SKM-1 (cell line): Measurements from ENCODE around the gene ACTR6.
A peak's percentile ranks its signal among the peaks of the same experiment; 100 is the strongest.

Experiments used
- DNase-seq: peaks from one replicate; lab custom pipeline; 2025; ENCODE audit not compliant: unreplicated experiment; lab: John Stamatoyannopoulos, UW

Gene ACTR6

GRCh38 chr12:100265732-100266584, 65.3 kb downstream of the ACTR6 start:
- no peak for DNase-seq

- DNase-seq: no peak
Measured at GRCh38 chr12:100266585-100266834, 65.9 kb downstream of the ACTR6 start.

DNA sequence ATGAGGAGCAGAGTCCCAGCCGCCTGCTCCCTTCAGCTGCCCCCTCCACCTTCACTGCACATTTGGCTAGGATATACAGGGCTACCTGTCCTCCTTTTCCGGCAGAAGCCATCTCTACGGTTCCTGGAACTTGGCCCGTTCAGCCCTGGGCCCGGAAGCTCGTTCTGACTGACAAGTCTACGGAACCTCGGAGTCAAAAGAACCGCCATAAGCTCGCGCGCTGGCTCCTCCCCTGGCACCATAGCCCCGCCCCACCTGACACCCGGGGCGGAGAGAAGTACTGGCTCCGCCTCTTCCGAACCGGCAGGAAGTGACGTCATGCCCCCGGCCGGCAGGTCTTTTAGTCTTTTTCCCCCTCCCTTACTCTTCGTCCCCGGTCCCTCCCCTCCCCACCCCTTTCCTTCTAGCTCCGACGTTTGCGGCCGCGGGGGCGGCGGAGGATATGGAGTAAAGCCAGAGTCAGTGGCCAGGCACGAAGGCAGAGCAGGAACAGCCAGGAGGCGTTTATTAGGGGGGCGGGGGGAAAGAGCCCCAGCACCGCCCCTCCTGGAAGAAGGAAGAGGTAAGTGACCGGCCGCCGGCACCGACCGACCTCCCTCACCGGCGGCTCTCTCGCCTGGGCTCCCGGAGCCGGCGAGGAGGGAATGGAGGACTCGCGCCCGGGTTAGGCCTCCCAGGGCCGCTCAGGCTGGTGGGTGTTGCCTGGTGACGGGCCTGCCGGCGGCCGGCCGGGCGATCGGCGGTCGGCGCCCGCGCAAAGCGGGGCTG, 66.4 kb downstream of the ACTR6 start, which contains the start of the genes DEPDC4 and SCYL2:
TSS of gene DEPDC4 (minus strand) at position 245 of the 768 bp plus-strand sequence. CDS start at position 242, 3 bp downstream.
TSS of gene SCYL2 (plus strand) at position 343 of the 768 bp plus-strand sequence. CDS start 15,794 bp downstream, outside the sequence.
- DNase-seq: peak; percentile 70

DNA sequence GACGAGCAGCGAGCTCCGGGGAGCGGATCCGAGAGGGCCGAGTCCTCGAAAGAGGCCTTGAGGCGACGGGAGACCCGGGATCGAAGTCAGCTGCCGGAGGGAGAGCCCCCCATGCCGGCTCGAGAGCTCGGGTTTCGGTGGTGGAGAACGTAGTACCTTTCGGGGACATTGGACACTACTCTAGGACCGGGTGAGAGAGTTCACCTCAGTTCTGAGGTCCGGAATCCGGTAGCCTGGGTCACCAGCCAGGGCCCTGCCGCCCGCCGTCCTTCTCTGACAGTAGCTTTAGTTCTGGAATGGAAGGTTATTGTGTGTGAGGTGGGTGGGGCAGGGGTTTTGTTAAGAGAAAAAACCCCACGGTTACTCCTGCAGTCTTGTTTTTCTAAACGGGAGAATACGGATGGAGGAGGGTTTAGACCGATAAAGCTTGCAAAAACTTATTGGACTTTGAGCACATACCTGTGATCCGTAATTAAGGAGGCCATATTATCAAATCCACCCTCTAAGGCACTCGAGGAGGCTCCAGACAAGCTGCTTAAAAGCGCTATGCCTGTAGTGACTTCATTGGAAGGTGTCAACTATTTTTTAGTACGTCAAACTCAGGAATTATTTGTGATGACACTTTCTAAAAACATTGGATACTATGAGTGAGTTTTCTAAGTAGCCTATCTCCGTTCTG, 67.1 kb downstream of the ACTR6 start:
- no peak for DNase-seq

DNA sequence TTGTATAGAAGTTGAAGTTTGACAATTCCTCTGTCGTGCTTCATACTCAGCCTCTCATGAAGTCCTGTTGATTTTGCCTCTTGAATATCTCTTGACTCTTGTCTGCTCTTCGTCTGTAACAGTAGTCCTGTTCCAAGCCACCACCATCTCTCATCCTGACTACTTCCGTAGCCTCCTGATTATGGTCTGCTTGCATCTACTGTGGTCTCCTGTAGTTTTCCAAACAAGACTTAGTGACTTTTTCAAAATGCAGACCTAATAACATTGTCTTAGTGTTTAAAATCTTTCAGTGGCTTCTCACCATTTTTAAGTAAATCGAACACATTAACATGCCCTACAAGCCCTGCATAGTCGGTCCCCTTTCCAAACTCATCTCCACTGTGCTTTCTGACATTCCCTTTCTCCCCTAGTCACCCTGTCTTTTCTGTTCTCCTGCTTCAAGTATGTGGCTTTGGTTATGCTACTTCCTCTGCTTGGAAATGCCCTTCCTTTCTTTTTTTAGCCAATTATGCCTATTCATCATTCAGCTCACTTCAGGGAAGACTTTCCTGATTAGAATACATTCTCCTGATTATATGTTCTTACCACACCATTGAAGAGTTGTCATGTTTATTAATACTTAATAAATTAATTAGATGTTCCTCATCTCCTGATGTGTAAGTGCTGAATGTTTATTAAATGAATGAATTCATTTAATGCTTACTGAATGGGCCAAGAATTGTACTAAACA, 68.4 kb downstream of the ACTR6 start:
- DNase-seq: no peak

GRCh38 chr12:100273782-100274181, 73.2 kb downstream of the ACTR6 start:
- DNase-seq: no peak
